ENCODE data around the gene PCDHGB5. TPM values are rescaled to one million over a fixed set of nuclear protein-coding genes. Genes with fewer than 3 reads are reported as not detected.
"Not testable (repeated sequence)": the region's sequence is repeated elsewhere in the genome, so short reads cannot be mapped to it uniquely, and the experiment has no call there.

The PCDHGB5 gene
- total RNA-seq (12.3 TPM), polyA plus RNA-seq (ENCODE audit: insufficient read depth, low read depth, low replicate concordance) (0.82 TPM)
- long read RNA-seq, donor 1, full-length matches to known transcripts, result 4 of 4 reads
- long read RNA-seq, donor 1, partial matches to known transcripts, result 0 of 4 reads
- long read RNA-seq, donor 1, other reads (novel, unspliced or antisense), result 0 of 4 reads
- long read RNA-seq, donor 2, full-length matches to known transcripts, result 3 of 3 reads
- long read RNA-seq, donor 2, partial matches to known transcripts, result 0 of 3 reads
- long read RNA-seq, donor 2, other reads (novel, unspliced or antisense), result 0 of 3 reads
- long read RNA-seq, donor 3, transcript PCDHGB5-202 (1 exons, 2,670 nt), result major isoform, 8 of 8 reads
- long read RNA-seq, donor 3, partial matches to known transcripts, result 0 of 8 reads
- long read RNA-seq, donor 3, other reads (novel, unspliced or antisense), result 0 of 8 reads
- long read RNA-seq, donor 4, full-length matches to known transcripts, result 5 of 5 reads
- long read RNA-seq, donor 4, partial matches to known transcripts, result 0 of 5 reads
- long read RNA-seq, donor 4, other reads (novel, unspliced or antisense), result 0 of 5 reads
- long read RNA-seq, donor 5, result 0 reads
- long read RNA-seq, donor 6, partial matches to known transcripts, result 0 of 1 reads
- long read RNA-seq, donor 6, other reads (novel, unspliced or antisense), result 0 of 1 reads
- long read RNA-seq, donor 7, full-length matches to known transcripts, result 1 of 1 reads
- long read RNA-seq, donor 7, partial matches to known transcripts, result 0 of 1 reads
- long read RNA-seq, donor 7, other reads (novel, unspliced or antisense), result 0 of 1 reads
- long read RNA-seq, donor 8, transcript PCDHGB5-202 (1 exons, 2,670 nt), result major isoform, 5 of 5 reads
- long read RNA-seq, donor 8, partial matches to known transcripts, result 0 of 5 reads
- long read RNA-seq, donor 8, other reads (novel, unspliced or antisense), result 0 of 5 reads
- long read RNA-seq, donor 9, full-length matches to known transcripts, result 2 of 2 reads
- long read RNA-seq, donor 9, partial matches to known transcripts, result 0 of 2 reads
- long read RNA-seq, donor 9, other reads (novel, unspliced or antisense), result 0 of 2 reads
- long read RNA-seq, donor 10, full-length matches to known transcripts, result 4 of 4 reads
- long read RNA-seq, donor 10, partial matches to known transcripts, result 0 of 4 reads
- long read RNA-seq, donor 10, other reads (novel, unspliced or antisense), result 0 of 4 reads

DNA sequence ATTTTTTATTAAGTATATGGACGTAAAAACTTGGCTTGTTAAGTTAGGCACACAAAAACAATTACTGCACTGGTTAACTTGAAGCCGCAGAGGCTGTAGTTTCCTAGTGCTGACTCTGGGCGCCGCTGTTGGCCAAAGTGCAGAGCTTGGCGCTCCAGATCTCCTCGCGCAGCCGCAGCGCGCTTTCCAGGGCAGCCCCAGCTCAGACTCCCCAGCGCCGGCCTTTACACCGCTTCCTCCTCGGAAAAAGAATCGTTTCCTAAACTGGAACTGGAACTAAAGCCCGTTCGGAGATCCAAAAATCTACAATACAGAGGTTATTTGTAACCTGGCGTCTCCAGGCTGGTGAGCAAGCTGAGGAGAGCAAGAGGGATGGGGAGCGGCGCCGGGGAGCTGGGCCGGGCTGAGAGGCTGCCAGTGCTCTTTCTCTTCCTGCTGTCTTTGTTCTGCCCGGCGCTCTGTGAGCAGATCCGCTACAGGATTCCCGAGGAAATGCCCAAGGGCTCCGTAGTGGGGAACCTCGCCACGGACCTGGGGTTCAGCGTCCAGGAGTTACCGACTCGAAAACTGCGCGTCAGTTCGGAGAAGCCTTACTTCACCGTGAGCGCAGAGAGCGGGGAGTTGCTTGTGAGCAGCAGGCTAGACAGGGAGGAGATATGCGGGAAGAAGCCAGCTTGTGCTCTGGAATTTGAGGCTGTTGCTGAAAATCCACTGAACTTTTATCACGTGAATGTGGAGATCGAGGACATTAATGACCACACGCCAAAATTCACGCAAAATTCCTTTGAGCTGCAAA, at the start of gene PCDHGB5:
Gene PCDHGB5, plus strand, starts transcription at position 192 of the 796 bp plus-strand sequence. Its CDS starts 181 bp downstream, at position 373.
- H3K4me1 ChIP-seq (ENCODE audit: control insufficient read depth in 2 of 3, insufficient read depth in 2 of 3, low read depth in 1 of 3, low read length in 3 of 3); H3K27ac ChIP-seq (ENCODE audit: low read depth in 2 of 2, low read length in 2 of 2); H3K27me3 ChIP-seq (ENCODE audit: control insufficient read depth, insufficient read depth, low read length); H3K9ac ChIP-seq (ENCODE audit: low read length in 3 of 3); intact Hi-C loops (cut with DNase I); H3K36me3 ChIP-seq (ENCODE audit: control insufficient read depth in 2 of 3, insufficient read depth in 3 of 3, low read length in 3 of 3); FAIRE-seq: not testable (repeated sequence)
- TF ChIP-seq, protein P1, sequence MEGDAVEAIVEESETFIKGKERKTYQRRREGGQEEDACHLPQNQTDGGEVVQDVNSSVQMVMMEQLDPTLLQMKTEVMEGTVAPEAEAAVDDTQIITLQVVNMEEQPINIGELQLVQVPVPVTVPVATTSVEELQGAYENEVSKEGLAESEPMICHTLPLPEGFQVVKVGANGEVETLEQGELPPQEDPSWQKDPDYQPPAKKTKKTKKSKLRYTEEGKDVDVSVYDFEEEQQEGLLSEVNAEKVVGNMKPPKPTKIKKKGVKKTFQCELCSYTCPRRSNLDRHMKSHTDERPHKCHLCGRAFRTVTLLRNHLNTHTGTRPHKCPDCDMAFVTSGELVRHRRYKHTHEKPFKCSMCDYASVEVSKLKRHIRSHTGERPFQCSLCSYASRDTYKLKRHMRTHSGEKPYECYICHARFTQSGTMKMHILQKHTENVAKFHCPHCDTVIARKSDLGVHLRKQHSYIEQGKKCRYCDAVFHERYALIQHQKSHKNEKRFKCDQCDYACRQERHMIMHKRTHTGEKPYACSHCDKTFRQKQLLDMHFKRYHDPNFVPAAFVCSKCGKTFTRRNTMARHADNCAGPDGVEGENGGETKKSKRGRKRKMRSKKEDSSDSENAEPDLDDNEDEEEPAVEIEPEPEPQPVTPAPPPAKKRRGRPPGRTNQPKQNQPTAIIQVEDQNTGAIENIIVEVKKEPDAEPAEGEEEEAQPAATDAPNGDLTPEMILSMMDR (IDR thresholded peaks at IDR 0.05; ENCODE audit: borderline replicate concordance, extremely low read depth, insufficient read depth), result peak; percentile 47
- DNase-seq, result peak in 2 of 5 donors; percentile 27 to 36
- H3K9me3 ChIP-seq (ENCODE audit: control insufficient read depth in 2 of 3, insufficient read depth in 1 of 3, low read length in 3 of 3), result peaks cover 2 to 49% (median 14%) of the 10 kb centered on the region in 3 donors
- peak within 1 kb of the TSS in 2 of 3 donors; percentile 39 to 45 for H3K4me3 ChIP-seq (ENCODE audit: low read length in 3 of 3)

DNA sequence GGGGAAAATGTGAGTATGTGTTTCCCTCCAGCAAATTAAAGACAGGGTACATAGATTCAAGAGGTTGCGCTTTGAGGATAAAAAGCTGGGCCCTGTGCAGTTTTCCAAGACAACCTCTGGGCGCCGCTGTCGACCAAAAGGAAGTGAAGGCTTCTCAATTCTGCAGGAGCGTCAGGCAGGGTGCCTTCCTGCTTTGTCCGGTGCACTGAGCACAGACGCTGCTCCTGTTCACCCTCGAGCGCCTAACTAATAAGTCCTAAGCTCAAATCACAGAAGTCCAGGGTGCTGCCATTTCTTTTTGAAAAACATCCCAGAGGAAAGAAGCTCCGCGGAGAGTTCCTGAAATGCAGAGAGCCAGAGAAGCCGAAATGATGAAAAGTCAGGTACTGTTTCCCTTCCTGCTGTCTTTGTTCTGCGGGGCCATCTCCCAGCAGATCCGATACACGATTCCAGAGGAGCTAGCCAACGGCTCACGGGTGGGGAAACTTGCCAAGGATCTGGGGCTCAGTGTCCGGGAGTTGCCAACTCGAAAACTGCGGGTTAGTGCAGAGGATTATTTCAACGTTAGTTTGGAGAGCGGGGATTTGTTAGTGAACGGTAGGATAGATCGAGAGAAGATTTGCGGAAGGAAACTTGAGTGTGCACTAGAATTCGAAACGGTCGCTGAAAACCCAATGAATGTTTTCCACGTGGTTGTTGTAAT, 47.7 kb upstream of the PCDHGB5 start, which contains the start of gene PCDHGB1:
Gene PCDHGB1, plus strand, starts transcription at position 183 of the 703 bp plus-strand sequence. Its CDS starts 162 bp downstream, at position 345.
- Histone ChIP-seq H3K4me3 (ENCODE audit: low read length in 3 of 3) (peak within 1 kb of the TSS in 2 of 3 donors; percentile 10 to 21), H3K9me3 (ENCODE audit: control insufficient read depth in 2 of 3, insufficient read depth in 1 of 3, low read length in 3 of 3) (peaks cover 0 to 40% (median 15%) of the 10 kb centered on the region in 3 donors), H3K27me3 (ENCODE audit: control insufficient read depth, insufficient read depth, low read length) (no peaks in the 10 kb centered on the region), H3K36me3 (ENCODE audit: control insufficient read depth in 2 of 3, insufficient read depth in 3 of 3, low read length in 3 of 3) (no peaks in the 10 kb centered on the region), H3K27ac (ENCODE audit: low read depth in 2 of 2, low read length in 2 of 2) (no peak within 1 kb of the TSS), H3K4me1 (ENCODE audit: control insufficient read depth in 2 of 3, insufficient read depth in 2 of 3, low read depth in 1 of 3, low read length in 3 of 3) (no peaks in the 10 kb centered on the region), H3K9ac (ENCODE audit: low read length in 3 of 3) (no peak within 1 kb of the TSS)
- intact Hi-C loops (cut with DNase I), result no loop called here
- TF ChIP-seq, protein P1 (IDR thresholded peaks at IDR 0.05; ENCODE audit: borderline replicate concordance, extremely low read depth, insufficient read depth), result peak; percentile 27
- FAIRE-seq, result no peak
- peak in 1 of 5 donors; percentile 45 for DNase-seq

Measured in kidney (tissue), 22 donors.